IPS DF 6.9 (cell line): ENCODE measurements around the gene TRMT44.
"Not testable (repeated sequence)": the region's sequence is repeated elsewhere in the genome, so short reads cannot be mapped to it uniquely, and the experiment has no call there.

Experiments used
- DNase-seq: peaks from one replicate; pipeline ENCODE4 v3.0.0-alpha.2; 2013; ENCODE audit warnings: low read depth, low spot score
- H3K27ac ChIP-seq: one replicate; pipeline ENCODE4 v1.5.1; 2013; ENCODE audit warnings: low read length, control low read depth
- H3K27me3 ChIP-seq: 2 replicates; pipeline ENCODE4 v1.6.1; 2013; ENCODE audit warnings: mild to moderate bottlenecking, low read length; ENCODE audit not compliant: control insufficient read depth, insufficient read depth
- H3K36me3 ChIP-seq: 2 replicates; pipeline ENCODE4 v1.6.1; 2013; ENCODE audit warnings: low read length; ENCODE audit not compliant: control insufficient read depth, insufficient read depth
- H3K4me1 ChIP-seq: 2 replicates; pipeline ENCODE4 v1.6.1; 2013; ENCODE audit warnings: low read length; ENCODE audit not compliant: control insufficient read depth, insufficient read depth
- H3K4me3 ChIP-seq: 2 replicates; pipeline ENCODE4 v1.5.1; 2013; ENCODE audit warnings: mild to moderate bottlenecking, low read length
- H3K9me3 ChIP-seq: 2 replicates; pipeline ENCODE4 v1.6.1; 2013; ENCODE audit warnings: low read length, inconsistent platforms; ENCODE audit not compliant: control insufficient read depth, insufficient read depth
- WGBS: extraction: QIAGEN DNeasy Blood & Tissue Kit; methylation state at CpG from one replicate; pipeline ENCODE4 v1.1.7; 2013; ENCODE audit warnings: mixed read lengths, missing lambda C conversion rate; ENCODE audit not compliant: insufficient read length, insufficient coverage; 5-methylcytosine and 5-hydroxymethylcytosine counted together

The TRMT44 gene

GRCh38 chr4:8419222-8420041 is 21.1 kb upstream of the TRMT44 start:
- no peaks in the 10 kb centered on the region for H3K27me3 ChIP-seq
- H3K9me3 ChIP-seq, result no peaks in the 10 kb centered on the region
- no peak overlapping the region for H3K27ac ChIP-seq
- no CpG with 5 or more reads among the region's 12 CpGs for WGBS
- no peaks in the 10 kb centered on the region for H3K4me1 ChIP-seq
- DNase-seq, result no peak
- no peaks in the 10 kb centered on the region for H3K36me3 ChIP-seq
- H3K4me3 ChIP-seq, result no peak overlapping the region

GRCh38 chr4:8420151-8420550 is 20.4 kb upstream of the TRMT44 start:
- not testable (repeated sequence) for H3K36me3 ChIP-seq, H3K4me3 ChIP-seq, H3K4me1 ChIP-seq, DNase-seq, H3K27ac ChIP-seq, H3K27me3 ChIP-seq, H3K9me3 ChIP-seq

GRCh38 chr4:8422327-8422726 is 18.2 kb upstream of the TRMT44 start:
- no peaks in the 10 kb centered on the region for H3K9me3 ChIP-seq
- no peak overlapping the region for H3K27ac ChIP-seq
- no peak overlapping the region for H3K4me3 ChIP-seq
- WGBS, result no CpG with 5 or more reads among the region's 4 CpGs
- no peaks in the 10 kb centered on the region for H3K36me3 ChIP-seq
- H3K4me1 ChIP-seq, result no peaks in the 10 kb centered on the region
- H3K27me3 ChIP-seq, result no peaks in the 10 kb centered on the region
- no peak for DNase-seq

- H3K9me3 ChIP-seq, result no peaks in the 10 kb centered on the region
- no CpG with 5 or more reads among the region's 5 CpGs for WGBS
- no peak overlapping the region for H3K4me3 ChIP-seq
- no peaks in the 10 kb centered on the region for H3K36me3 ChIP-seq
- H3K27me3 ChIP-seq, result no peaks in the 10 kb centered on the region
- DNase-seq, result no peak
- H3K27ac ChIP-seq, result no peak overlapping the region
- H3K4me1 ChIP-seq, result no peaks in the 10 kb centered on the region
Observed at GRCh38 chr4:8422786-8423185, 17.8 kb upstream of the TRMT44 start.

GRCh38 chr4:8427262-8427661 is 13.3 kb upstream of the TRMT44 start:
- H3K4me3 ChIP-seq, result no peak overlapping the region
- WGBS, result no CpG with 5 or more reads among the region's 17 CpGs
- H3K36me3 ChIP-seq, result no peaks in the 10 kb centered on the region
- no peak for DNase-seq
- no peaks in the 10 kb centered on the region for H3K9me3 ChIP-seq
- H3K4me1 ChIP-seq, result no peaks in the 10 kb centered on the region
- no peaks in the 10 kb centered on the region for H3K27me3 ChIP-seq
- no peak overlapping the region for H3K27ac ChIP-seq

GRCh38 chr4:8427761-8428287 is 12.8 kb upstream of the TRMT44 start:
- Histone ChIP-seq H3K27me3 (no peaks in the 10 kb centered on the region), H3K27ac (no peak overlapping the region), H3K4me3 (peak overlapping the region; percentile 84), H3K36me3 (no peaks in the 10 kb centered on the region), H3K4me1 (no peaks in the 10 kb centered on the region), H3K9me3 (no peaks in the 10 kb centered on the region)
- no peak for DNase-seq
- no CpG with 5 or more reads among the region's 21 CpGs for WGBS

- Histone ChIP-seq H3K36me3 (no peaks in the 10 kb centered on the region), H3K9me3 (no peaks in the 10 kb centered on the region), H3K27me3 (no peaks in the 10 kb centered on the region), H3K27ac (no peak overlapping the region), H3K4me1 (no peaks in the 10 kb centered on the region), H3K4me3 (peak overlapping the region; percentile 84)
- DNase-seq, result peak; percentile 43
- WGBS, result no CpG with 5 or more reads among the region's 56 CpGs
Observed at GRCh38 chr4:8428288-8429097, 12.1 kb upstream of the TRMT44 start.

GRCh38 chr4:8431553-8431952 is 9.0 kb upstream of the TRMT44 start:
- no peaks in the 10 kb centered on the region for H3K27me3 ChIP-seq
- H3K4me3 ChIP-seq, result no peak overlapping the region
- H3K9me3 ChIP-seq, result no peaks in the 10 kb centered on the region
- no peak for DNase-seq
- WGBS, result no CpG with 5 or more reads among the region's 5 CpGs
- no peaks in the 10 kb centered on the region for H3K4me1 ChIP-seq
- H3K36me3 ChIP-seq, result no peaks in the 10 kb centered on the region
- no peak overlapping the region for H3K27ac ChIP-seq

- Histone ChIP-seq H3K9me3 (no peaks in the 10 kb centered on the region), H3K4me1 (no peaks in the 10 kb centered on the region), H3K4me3 (no peak overlapping the region), H3K36me3 (no peaks in the 10 kb centered on the region), H3K27ac (no peak overlapping the region), H3K27me3 (no peaks in the 10 kb centered on the region)
- WGBS, result no CpG with 5 or more reads among the region's 5 CpGs
- DNase-seq, result no peak
Observed at GRCh38 chr4:8433136-8433535, 7.4 kb upstream of the TRMT44 start.

GRCh38 chr4:8434251-8435073 is 6.1 kb upstream of the TRMT44 start:
- WGBS, result no CpG with 5 or more reads among the region's 21 CpGs
- no peak overlapping the region for H3K27ac ChIP-seq
- no peak overlapping the region for H3K4me3 ChIP-seq
- DNase-seq, result no peak
- H3K9me3 ChIP-seq, result no peaks in the 10 kb centered on the region
- H3K36me3 ChIP-seq, result no peaks in the 10 kb centered on the region
- H3K4me1 ChIP-seq, result no peaks in the 10 kb centered on the region
- no peaks in the 10 kb centered on the region for H3K27me3 ChIP-seq
